Spleen (tissue), 7 donors: Measurements from ENCODE around the gene EGFLAM.

Experiments used
- POLR2A ChIP-seq, 3 donors: fragments of 450-650 bp; IDR thresholded peaks; one replicate each; pipeline ENCODE4 v1.5.1; 2017; ENCODE audit warnings: antibody characterized with exemption in 3 of 3, mild to moderate bottlenecking in 1 of 3
- POLR2AphosphoS5 ChIP-seq, 3 donors: sonication (generic); formaldehyde crosslinking; IDR thresholded peaks; one replicate each; pipeline ENCODE4 v1.5.1; 2017; ENCODE audit warnings: antibody characterized with exemption in 3 of 3
- TF ChIP-seq, protein P1 (sequence below), 11 experiments: fragments of 200-600 bp in 7 of 11; fragments of 450-650 bp in 4 of 11; sonication (generic) in 4 of 11; IDR thresholded peaks in 8 of 11; conservative IDR thresholded peaks in 3 of 11; 1 replicate in 7 of 11; 2 replicates in 4 of 11; pipeline versions ENCODE4 v1.4.0 to v1.8.0; 2016 to 2021; ENCODE audit warnings: antibody characterized with exemption in 11 of 11, inconsistent platforms in 4 of 11, mild to moderate bottlenecking in 1 of 11
- donor health status: DM: no; HTN: no; CAD: no; lungs with moderate emphysema.
- donor health status: DM: no; HTN: no; CAD: no.
- donor health status: DM: no; HTN: no; CAD: no.

DNA sequence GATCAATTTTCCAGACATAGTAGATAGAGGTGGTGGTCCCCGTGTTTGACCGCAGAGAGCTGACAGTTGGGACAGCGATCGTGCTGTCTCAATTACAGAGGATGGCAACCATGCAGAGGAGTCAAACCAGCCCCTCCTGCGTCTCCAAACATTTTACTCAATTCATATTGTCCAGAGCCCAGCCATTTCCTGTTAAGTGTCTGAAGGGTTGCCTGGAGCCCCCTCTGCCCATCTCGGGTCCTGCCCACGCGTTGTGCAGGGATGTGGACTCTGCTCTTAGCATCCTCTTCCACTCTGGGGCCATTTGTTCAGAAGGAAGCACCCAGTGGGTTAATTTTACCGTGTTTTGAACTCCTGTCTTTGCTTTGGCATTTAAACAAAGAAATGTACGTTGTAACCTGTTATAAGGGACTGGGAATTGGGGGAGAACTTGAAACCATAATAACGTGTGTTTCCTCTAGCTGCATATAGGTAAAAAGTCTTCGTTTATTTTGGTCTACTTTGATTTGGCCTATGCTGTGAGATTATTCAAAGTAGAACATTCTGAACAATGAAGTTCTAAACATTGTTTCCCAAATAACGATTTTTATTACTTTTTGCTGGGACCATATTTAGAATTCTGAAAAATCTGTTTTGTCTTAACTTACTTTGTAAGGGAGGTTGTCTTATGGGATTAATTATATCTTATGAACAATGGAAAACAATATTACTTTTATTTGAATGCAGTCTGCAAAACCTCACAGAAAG, 876 bp downstream of the EGFLAM start:
- TF ChIP-seq, protein P1, sequence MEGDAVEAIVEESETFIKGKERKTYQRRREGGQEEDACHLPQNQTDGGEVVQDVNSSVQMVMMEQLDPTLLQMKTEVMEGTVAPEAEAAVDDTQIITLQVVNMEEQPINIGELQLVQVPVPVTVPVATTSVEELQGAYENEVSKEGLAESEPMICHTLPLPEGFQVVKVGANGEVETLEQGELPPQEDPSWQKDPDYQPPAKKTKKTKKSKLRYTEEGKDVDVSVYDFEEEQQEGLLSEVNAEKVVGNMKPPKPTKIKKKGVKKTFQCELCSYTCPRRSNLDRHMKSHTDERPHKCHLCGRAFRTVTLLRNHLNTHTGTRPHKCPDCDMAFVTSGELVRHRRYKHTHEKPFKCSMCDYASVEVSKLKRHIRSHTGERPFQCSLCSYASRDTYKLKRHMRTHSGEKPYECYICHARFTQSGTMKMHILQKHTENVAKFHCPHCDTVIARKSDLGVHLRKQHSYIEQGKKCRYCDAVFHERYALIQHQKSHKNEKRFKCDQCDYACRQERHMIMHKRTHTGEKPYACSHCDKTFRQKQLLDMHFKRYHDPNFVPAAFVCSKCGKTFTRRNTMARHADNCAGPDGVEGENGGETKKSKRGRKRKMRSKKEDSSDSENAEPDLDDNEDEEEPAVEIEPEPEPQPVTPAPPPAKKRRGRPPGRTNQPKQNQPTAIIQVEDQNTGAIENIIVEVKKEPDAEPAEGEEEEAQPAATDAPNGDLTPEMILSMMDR (IDR thresholded peaks at IDR 0.05 in 8 of 11, conservative IDR thresholded peaks at IDR 0.05 in 3 of 11), result no peak
- TF ChIP-seq POLR2A (IDR thresholded peaks at IDR 0.05), result no peak
- no peak for TF ChIP-seq POLR2AphosphoS5 (IDR thresholded peaks at IDR 0.05)
